ENCODE measurements around the gene SOCS1.

GRCh38 chr16:11231367-11231970 is 24.5 kb downstream of the SOCS1 start:
- TF ChIP-seq YY1 (IDR thresholded peaks at IDR 0.05; ENCODE audit: insufficient read depth, insufficient read length) (no peak), SUZ12 (IDR thresholded peaks at IDR 0.05; ENCODE audit: extremely low read depth, insufficient read depth, insufficient read length) (no peak), ZNF274 (IDR thresholded peaks at IDR 0.05; ENCODE audit: low read depth, low read length) (no peak)
